Karpas-422 (cell line): ENCODE results near the gene FGF5. TPM values are rescaled to one million over a fixed set of nuclear protein-coding genes. Genes with fewer than 3 reads are reported as not detected.
"Not testable (repeated sequence)": the region's sequence is repeated elsewhere in the genome, so short reads cannot be mapped to it uniquely, and the experiment has no call there.

ENCODE experiments used
- DNase-seq: peaks from one replicate; pipeline ENCODE4 v3.0.0-alpha.2; 2015
- H2AFZ ChIP-seq: fragments of 200-600 bp; sonication (generic); 2 replicates; pipeline ENCODE4 v1.6.1; 2014; ENCODE audit warnings: antibody characterized with exemption, low read length, mixed read lengths
- H3K27ac ChIP-seq: fragments of 200-600 bp; sonication (generic); 2 replicates; pipeline ENCODE4 v1.5.1; 2014; ENCODE audit warnings: mild to moderate bottlenecking, low read length, moderate library complexity
- H3K27me3 ChIP-seq: fragments of 200-600 bp; sonication (generic); 2 replicates; pipeline ENCODE4 v1.6.1; 2014; ENCODE audit warnings: low read length, mixed read lengths
- H3K36me3 ChIP-seq: fragments of 200-600 bp; sonication (generic); 2 replicates; pipeline ENCODE4 v1.6.1; 2014; ENCODE audit warnings: low read length, mixed read lengths; ENCODE audit not compliant: insufficient read depth
- H3K4me1 ChIP-seq: fragments of 200-600 bp; sonication (generic); 2 replicates; pipeline ENCODE4 v1.6.1; 2014; ENCODE audit warnings: mild to moderate bottlenecking, low read length, mixed read lengths
- H3K4me2 ChIP-seq: fragments of 200-600 bp; sonication (generic); 2 replicates; pipeline ENCODE4 v1.6.1; 2014; ENCODE audit warnings: low read length, low read depth, mild to moderate bottlenecking; ENCODE audit not compliant: poor library complexity, severe bottlenecking
- H3K4me3 ChIP-seq: fragments of 200-600 bp; sonication (generic); 2 replicates; pipeline ENCODE4 v1.5.1; 2014; ENCODE audit warnings: mild to moderate bottlenecking, antibody characterized with exemption, low read length, mixed read lengths
- H3K79me2 ChIP-seq: fragments of 200-600 bp; sonication (generic); 2 replicates; pipeline ENCODE4 v1.6.1; 2014; ENCODE audit warnings: mild to moderate bottlenecking, low read length, mixed read lengths
- H3K9ac ChIP-seq: fragments of 200-600 bp; sonication (generic); 2 replicates; pipeline ENCODE4 v1.6.0; 2014; ENCODE audit warnings: low read length
- H3K9me2 ChIP-seq: fragments of 200-600 bp; sonication (generic), shearing (Covaris generic); replicated peaks from 2 replicates; pipeline ENCODE4 v1.6.0; 2014; ENCODE audit warnings: mild to moderate bottlenecking, low read length, moderate library complexity; ENCODE audit not compliant: insufficient read depth
- H3K9me3 ChIP-seq: fragments of 300-700, 200-600 bp; sonication (generic); 2 replicates; pipeline ENCODE4 v1.6.1; 2014; ENCODE audit warnings: low read length, mixed read lengths
- H4K20me1 ChIP-seq: fragments of 200-600 bp; sonication (generic); 2 replicates; pipeline ENCODE4 v1.6.1; 2014; ENCODE audit warnings: mild to moderate bottlenecking, antibody characterized with exemption, low read length, low read depth; ENCODE audit not compliant: insufficient read depth
- total RNA-seq: library from RNA; depleted of rRNA; stranded (reverse); fragments of >200 nt; shearing (Covaris generic); gene quantifications from 2 replicates; pipeline ENCODE4 v1.2.3, GENCODE V29; 2014; ENCODE audit warnings: low replicate concordance

Gene FGF5
- total RNA-seq, 1 experiment from 2014 or later = not detected

DNA sequence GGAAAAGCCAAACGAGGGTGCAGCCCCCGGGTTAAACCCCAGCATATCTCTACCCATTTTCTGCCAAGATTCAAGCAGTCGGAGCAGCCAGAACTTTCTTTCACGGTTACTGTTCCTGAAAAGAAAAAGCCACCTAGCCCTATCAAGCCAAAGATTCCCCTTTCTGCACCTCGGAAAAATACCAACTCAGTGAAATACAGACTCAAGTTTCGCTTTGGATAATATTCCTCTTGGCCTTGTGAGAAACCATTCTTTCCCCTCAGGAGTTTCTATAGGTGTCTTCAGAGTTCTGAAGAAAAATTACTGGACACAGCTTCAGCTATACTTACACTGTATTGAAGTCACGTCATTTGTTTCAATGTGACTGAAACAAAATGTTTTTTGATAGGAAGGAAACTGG lies 20.0 kb downstream of the FGF5 start:
- Histone ChIP-seq H3K79me2 (no peaks in the 10 kb centered on the region), H3K9ac (no peak overlapping the region), H3K4me2 (no peak overlapping the region), H2AFZ (no peak overlapping the region), H3K9me3 (no peaks in the 10 kb centered on the region), H3K36me3 (no peaks in the 10 kb centered on the region), H3K27me3 (no peaks in the 10 kb centered on the region), H4K20me1 (no peaks in the 10 kb centered on the region), H3K4me3 (no peak overlapping the region), H3K27ac (no peak overlapping the region), H3K4me1 (no peaks in the 10 kb centered on the region), H3K9me2 (no peaks in the 10 kb centered on the region)
- DNase-seq = no peak

- not testable (repeated sequence) for H3K9ac ChIP-seq, H2AFZ ChIP-seq, H3K4me1 ChIP-seq, H4K20me1 ChIP-seq, H3K4me3 ChIP-seq, H3K4me2 ChIP-seq, H3K79me2 ChIP-seq, DNase-seq, H3K36me3 ChIP-seq, H3K27me3 ChIP-seq, H3K9me2 ChIP-seq, H3K9me3 ChIP-seq, H3K27ac ChIP-seq
Measured at GRCh38 chr4:80290665-80291064, 24.2 kb downstream of the FGF5 start.

- no peaks in the 10 kb centered on the region for H3K36me3 ChIP-seq
- H3K27ac ChIP-seq = no peak overlapping the region
- no peaks in the 10 kb centered on the region for H3K79me2 ChIP-seq
- H3K4me2 ChIP-seq = no peak overlapping the region
- no peaks in the 10 kb centered on the region for H3K9me2 ChIP-seq
- H3K27me3 ChIP-seq = no peaks in the 10 kb centered on the region
- no peak overlapping the region for H3K4me3 ChIP-seq
- no peak for DNase-seq
- no peak overlapping the region for H2AFZ ChIP-seq
- H3K9ac ChIP-seq = no peak overlapping the region
- H3K4me1 ChIP-seq = no peaks in the 10 kb centered on the region
- H4K20me1 ChIP-seq = no peaks in the 10 kb centered on the region
- H3K9me3 ChIP-seq = no peaks in the 10 kb centered on the region
Measured at GRCh38 chr4:80294206-80294605, 27.7 kb downstream of the FGF5 start.

DNA sequence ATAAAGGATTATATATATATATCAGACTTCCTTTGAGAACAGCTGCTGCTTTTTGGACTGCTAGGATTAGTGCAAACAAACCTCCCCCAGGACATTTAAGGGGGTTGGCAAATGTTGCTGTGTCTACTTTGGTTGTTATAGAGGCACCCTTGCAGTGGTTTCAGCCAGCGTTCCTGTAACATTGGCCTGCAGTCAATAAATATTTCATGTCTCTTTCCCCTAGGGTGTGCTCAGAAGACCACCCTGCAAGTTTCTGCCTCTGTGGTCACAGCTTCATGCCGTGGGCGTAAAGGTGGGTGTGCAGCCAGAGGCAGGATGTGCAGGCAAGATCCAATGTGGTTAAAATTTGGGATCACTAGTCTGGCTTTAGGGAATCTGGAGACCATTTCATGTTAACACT lies 28.9 kb downstream of the FGF5 start:
- Histone ChIP-seq H2AFZ (no peak overlapping the region), H3K27ac (no peak overlapping the region), H3K9me2 (no peaks in the 10 kb centered on the region), H3K27me3 (no peaks in the 10 kb centered on the region), H3K4me3 (no peak overlapping the region), H4K20me1 (no peaks in the 10 kb centered on the region), H3K4me1 (no peaks in the 10 kb centered on the region), H3K4me2 (no peak overlapping the region), H3K36me3 (no peaks in the 10 kb centered on the region), H3K9ac (no peak overlapping the region), H3K79me2 (no peaks in the 10 kb centered on the region), H3K9me3 (no peaks in the 10 kb centered on the region)
- DNase-seq = no peak

- no peaks in the 10 kb centered on the region for H3K36me3 ChIP-seq
- no peak overlapping the region for H3K4me3 ChIP-seq
- no peak overlapping the region for H3K27ac ChIP-seq
- no peaks in the 10 kb centered on the region for H3K79me2 ChIP-seq
- no peaks in the 10 kb centered on the region for H3K9me2 ChIP-seq
- H2AFZ ChIP-seq = no peak overlapping the region
- H4K20me1 ChIP-seq = no peaks in the 10 kb centered on the region
- no peak for DNase-seq
- H3K9ac ChIP-seq = no peak overlapping the region
- H3K27me3 ChIP-seq = no peaks in the 10 kb centered on the region
- H3K4me1 ChIP-seq = no peaks in the 10 kb centered on the region
- no peaks in the 10 kb centered on the region for H3K9me3 ChIP-seq
- H3K4me2 ChIP-seq = no peak overlapping the region
Measured at GRCh38 chr4:80295826-80296225, 29.4 kb downstream of the FGF5 start.

DNA sequence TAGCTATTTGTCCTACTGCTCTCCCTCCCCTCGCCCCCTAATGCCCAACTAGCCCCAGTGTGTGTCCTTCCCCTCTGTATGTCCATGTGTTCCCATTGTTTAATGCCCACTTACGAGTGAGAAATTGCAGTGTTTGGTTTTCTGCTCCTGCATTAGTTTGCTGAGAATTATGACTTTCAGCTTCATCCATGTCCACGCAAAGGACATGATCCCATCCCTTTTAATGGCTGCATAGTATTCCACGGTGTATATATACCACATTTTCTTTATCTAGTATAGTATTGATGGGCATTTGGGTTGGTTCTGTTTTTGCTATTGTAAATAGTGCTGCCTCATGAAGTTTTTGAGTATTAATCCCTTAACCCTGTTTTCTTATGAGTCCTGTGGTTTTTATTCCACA lies 35.4 kb downstream of the FGF5 start:
- Histone ChIP-seq H3K4me3 (no peak overlapping the region), H4K20me1 (no peaks in the 10 kb centered on the region)

GRCh38 chr4:80302616-80303223 lies 36.3 kb downstream of the FGF5 start:
- no peak overlapping the region for H3K9ac ChIP-seq
- H3K36me3 ChIP-seq = no peaks in the 10 kb centered on the region
- H3K4me2 ChIP-seq = no peak overlapping the region
- H3K9me2 ChIP-seq = no peaks in the 10 kb centered on the region
- no peaks in the 10 kb centered on the region for H3K27me3 ChIP-seq
- no peak overlapping the region for H3K27ac ChIP-seq
- H4K20me1 ChIP-seq = no peaks in the 10 kb centered on the region
- H3K4me1 ChIP-seq = no peaks in the 10 kb centered on the region
- no peaks in the 10 kb centered on the region for H3K9me3 ChIP-seq
- no peak overlapping the region for H2AFZ ChIP-seq
- no peak overlapping the region for H3K4me3 ChIP-seq
- H3K79me2 ChIP-seq = no peaks in the 10 kb centered on the region
- DNase-seq = no peak

More for the DNA sequence above, 35.4 kb downstream of the FGF5 start:
- H3K9ac ChIP-seq = no peak overlapping the region
- H3K9me2 ChIP-seq = no peaks in the 10 kb centered on the region
- no peaks in the 10 kb centered on the region for H3K4me1 ChIP-seq
- no peaks in the 10 kb centered on the region for H3K9me3 ChIP-seq
- no peak overlapping the region for H2AFZ ChIP-seq
- no peak overlapping the region for H3K27ac ChIP-seq
- no peaks in the 10 kb centered on the region for H3K36me3 ChIP-seq
- DNase-seq = no peak
- no peaks in the 10 kb centered on the region for H3K79me2 ChIP-seq
- H3K4me2 ChIP-seq = no peak overlapping the region
- no peaks in the 10 kb centered on the region for H3K27me3 ChIP-seq

- H3K4me1 ChIP-seq = no peaks in the 10 kb centered on the region
- no peaks in the 10 kb centered on the region for H4K20me1 ChIP-seq
- no peaks in the 10 kb centered on the region for H3K36me3 ChIP-seq
- no peak overlapping the region for H3K4me2 ChIP-seq
- no peak overlapping the region for H3K9ac ChIP-seq
- no peaks in the 10 kb centered on the region for H3K27me3 ChIP-seq
- H3K9me3 ChIP-seq = no peaks in the 10 kb centered on the region
- no peak overlapping the region for H2AFZ ChIP-seq
- no peaks in the 10 kb centered on the region for H3K9me2 ChIP-seq
- DNase-seq = no peak
- no peaks in the 10 kb centered on the region for H3K79me2 ChIP-seq
- H3K27ac ChIP-seq = no peak overlapping the region
- H3K4me3 ChIP-seq = no peak overlapping the region
Measured at GRCh38 chr4:80305466-80305865, 39.0 kb downstream of the FGF5 start.

GRCh38 chr4:80306260-80306659 lies 39.8 kb downstream of the FGF5 start:
- Histone ChIP-seq H3K36me3 (no peaks in the 10 kb centered on the region), H2AFZ (no peak overlapping the region), H3K4me2 (no peak overlapping the region), H3K9me2 (no peaks in the 10 kb centered on the region), H3K4me3 (no peak overlapping the region), H3K4me1 (no peaks in the 10 kb centered on the region), H4K20me1 (no peaks in the 10 kb centered on the region), H3K9me3 (no peaks in the 10 kb centered on the region), H3K27ac (no peak overlapping the region), H3K9ac (no peak overlapping the region), H3K27me3 (no peaks in the 10 kb centered on the region), H3K79me2 (no peaks in the 10 kb centered on the region)
- DNase-seq = no peak
